Measurements from ENCODE around the gene CUX1. TPM values are rescaled to one million over a fixed set of nuclear protein-coding genes. Genes with fewer than 3 reads are reported as not detected.

The CUX1 gene
- total and polyA plus RNA-seq, 2 of the 13 experiments (the other 11 are each of a cell fraction or from before 2014, with no cell fraction given): 13.7 to 14.9 TPM

- H3K4me3 ChIP-seq (replicated peaks in 1 of 3; ENCODE audit: insufficient read depth in 1 of 3, low read depth in 2 of 3, low read length in 3 of 3): no peak overlapping the region
- WGBS (ENCODE audit: low lambda C conversion rate): 98% methylated on average over 10 of the region's 16 CpGs
- FAIRE-seq (no peak), ATAC-seq (no peak), DNase-seq (ENCODE audit: low spot score) (no peak)
- no peaks in the 10 kb centered on the region for H3K27me3 ChIP-seq (ENCODE audit: control insufficient read depth in 1 of 2, insufficient read depth in 2 of 2, low read length in 2 of 2)
- CTCF ChIA-PET (ENCODE audit: low intra/inter-chr PET ratio, low total read pairs): no interaction called here
- intact Hi-C loops (cut with micrococcal nuclease; ENCODE audit: unreplicated experiment) (no loop called here), in situ Hi-C loops (cut with HindIII; ENCODE audit: extremely low pct_ligation_motif_present, low pct_unique_long_range_greater_than_20kb) (no loop called here)
- H3K27ac ChIP-seq (ENCODE audit: extremely low read length, insufficient read depth, low read length): no peak overlapping the region
- TF ChIP-seq ZFX (CRISPR knock-in tag; IDR thresholded peaks at IDR 0.05; ENCODE audit: low read depth) (no peak), MED1 (CRISPR knock-in tag; IDR thresholded peaks at IDR 0.05) (no peak), MEF2D (CRISPR knock-in tag; IDR thresholded peaks at IDR 0.05) (no peak), FOXA3 (CRISPR knock-in tag; IDR thresholded peaks at IDR 0.05) (no peak), RFXAP (CRISPR knock-in tag; IDR thresholded peaks at IDR 0.05; ENCODE audit: borderline replicate concordance) (no peak), ZSCAN30 (CRISPR knock-in tag; IDR thresholded peaks at IDR 0.05) (no peak), NFE2 (CRISPR knock-in tag; IDR thresholded peaks at IDR 0.05) (no peak), SMAD3 (CRISPR knock-in tag; IDR thresholded peaks at IDR 0.05) (no peak), CREBL2 (CRISPR knock-in tag; IDR thresholded peaks at IDR 0.05; ENCODE audit: borderline replicate concordance) (no peak), ZNF280D (CRISPR knock-in tag; IDR thresholded peaks at IDR 0.05) (no peak), ZNF430 (CRISPR knock-in tag; IDR thresholded peaks at IDR 0.05) (no peak), NKX3-1 (CRISPR knock-in tag; IDR thresholded peaks at IDR 0.05) (no peak), NR2F6 (IDR thresholded peaks at IDR 0.05) (no peak), NR2F6 (CRISPR knock-in tag; IDR thresholded peaks at IDR 0.05) (no peak), GFI1 (CRISPR knock-in tag; IDR thresholded peaks at IDR 0.05; ENCODE audit: borderline replicate concordance) (no peak)
- no peak overlapping the region for H3K9ac ChIP-seq (ENCODE audit: insufficient read depth, low read depth, low read length)
- no peak overlapping the region for H3K4me2 ChIP-seq (ENCODE audit: low read depth, low read length)
- peaks cover 14 to 49% of the 10 kb centered on the region in 2 experiments; a peak in 4 of 5 replicates for H3K36me3 ChIP-seq (replicated peaks in 1 of 2; ENCODE audit: control insufficient read depth in 1 of 2, insufficient read depth in 2 of 2, low read length in 2 of 2)
- H2AFZ ChIP-seq (ENCODE audit: low read length): no peak overlapping the region
- POLR2A ChIA-PET: no interaction called here
- no peaks in the 10 kb centered on the region for H3K79me2 ChIP-seq (ENCODE audit: insufficient read depth, low read length)
- BruUV-seq (replicated peaks): no TSS peak
- H3K4me1 ChIP-seq (ENCODE audit: insufficient read depth, low read length): no peaks in the 10 kb centered on the region
- no peaks in the 10 kb centered on the region for H3K9me3 ChIP-seq (ENCODE audit: low read length)
- H4K20me1 ChIP-seq (ENCODE audit: insufficient read depth, low read length): no peaks in the 10 kb centered on the region
Observed at GRCh38 chr7:102185796-102186195, 368.4 kb downstream of the CUX1 start.
